Amniotic epithelial cell (primary cell): Measurements from ENCODE around the gene S100A3.
A peak's percentile ranks its signal among the peaks of the same experiment; 100 is the strongest.

Experiments used
- DNase-seq: peaks from one replicate; pipeline ENCODE4 v3.0.0-alpha.2; 2010; ENCODE audit warnings: low read depth

The S100A3 gene

DNA sequence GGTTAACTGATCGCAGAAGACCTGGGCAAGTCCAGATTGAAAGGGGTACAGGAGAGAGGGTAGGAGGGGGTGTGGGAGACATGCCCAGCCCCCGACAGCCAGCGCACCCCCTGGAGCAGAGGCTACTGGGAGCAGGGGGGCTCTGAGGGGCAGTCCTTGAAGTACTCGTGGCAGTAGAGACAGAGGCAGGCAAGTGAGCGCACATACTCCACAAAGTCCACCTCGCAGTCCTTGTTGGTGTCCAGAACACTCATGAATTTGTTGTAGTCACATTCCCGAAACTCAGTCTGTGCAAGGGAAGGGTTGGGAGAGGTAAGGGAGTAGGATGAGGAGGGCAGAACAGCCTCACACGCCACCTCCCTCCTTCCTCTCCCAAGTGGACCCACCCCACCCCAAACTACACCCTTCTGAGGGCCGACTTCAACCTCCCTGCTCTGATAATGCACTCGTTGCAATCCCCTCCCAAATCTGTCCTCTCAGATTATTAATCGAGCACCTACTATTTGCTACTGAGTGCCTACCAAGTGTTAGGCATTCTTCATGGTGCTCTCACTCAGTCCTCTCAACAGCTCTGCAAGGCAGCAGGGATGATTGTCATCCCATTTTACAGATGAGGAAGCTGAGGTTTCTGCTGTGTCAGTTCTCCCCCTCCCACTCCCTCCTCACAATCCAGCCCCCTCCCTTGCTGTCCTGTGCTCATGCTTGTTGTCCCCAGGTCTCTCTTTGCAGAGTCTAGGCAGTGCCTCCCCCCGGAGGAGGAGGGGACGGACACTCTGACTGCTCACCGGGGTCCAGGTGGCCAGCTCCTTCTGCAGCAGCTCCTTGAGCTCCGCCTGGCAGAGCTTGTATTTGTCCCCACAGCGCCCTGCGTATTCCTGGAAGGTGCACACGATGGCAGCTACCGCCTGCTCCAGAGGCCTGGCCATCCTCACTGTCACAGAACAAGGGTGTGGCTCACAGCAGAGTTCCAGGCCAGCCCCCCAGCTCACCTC is 1.2 kb downstream of the S100A3 start:
- no peak for DNase-seq

DNA sequence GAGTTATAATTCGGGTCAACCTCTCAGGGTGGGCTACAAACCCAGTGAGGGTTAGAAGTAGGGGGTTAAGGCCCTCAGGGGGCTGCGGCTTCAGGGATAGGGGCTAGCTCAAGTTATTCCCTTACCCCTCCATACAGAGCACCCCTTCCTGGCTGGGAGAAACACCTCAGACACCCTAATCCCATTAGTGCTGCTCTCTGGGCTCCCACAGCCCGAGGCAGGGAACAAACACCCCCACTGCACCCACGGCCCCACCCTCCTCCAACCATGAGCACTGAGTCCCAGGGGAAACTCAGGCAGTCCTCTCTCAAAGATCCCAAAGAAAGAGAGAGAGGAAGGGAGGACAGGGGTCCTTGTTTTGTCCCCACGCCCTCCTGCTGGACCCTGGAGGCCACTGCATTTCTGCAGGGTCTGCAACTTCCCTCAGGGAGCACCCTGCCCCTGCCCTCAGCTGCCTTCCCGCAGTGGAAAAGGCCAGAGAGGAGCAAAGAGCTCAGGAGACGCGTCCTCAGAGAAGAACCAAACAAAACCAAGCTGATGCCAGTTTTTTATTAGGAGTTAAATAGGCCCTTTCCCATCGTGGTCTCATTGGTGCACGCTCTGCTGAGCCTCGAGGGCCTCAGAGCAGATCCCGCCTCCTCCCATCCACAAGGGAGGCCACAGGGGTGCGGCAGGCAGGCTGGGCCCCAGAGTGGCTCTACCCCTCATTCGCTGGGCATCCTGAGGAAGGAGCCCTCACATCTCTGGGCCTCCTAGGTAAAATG is 2.1 kb downstream of the S100A3 start:
- no peak for DNase-seq

DNA sequence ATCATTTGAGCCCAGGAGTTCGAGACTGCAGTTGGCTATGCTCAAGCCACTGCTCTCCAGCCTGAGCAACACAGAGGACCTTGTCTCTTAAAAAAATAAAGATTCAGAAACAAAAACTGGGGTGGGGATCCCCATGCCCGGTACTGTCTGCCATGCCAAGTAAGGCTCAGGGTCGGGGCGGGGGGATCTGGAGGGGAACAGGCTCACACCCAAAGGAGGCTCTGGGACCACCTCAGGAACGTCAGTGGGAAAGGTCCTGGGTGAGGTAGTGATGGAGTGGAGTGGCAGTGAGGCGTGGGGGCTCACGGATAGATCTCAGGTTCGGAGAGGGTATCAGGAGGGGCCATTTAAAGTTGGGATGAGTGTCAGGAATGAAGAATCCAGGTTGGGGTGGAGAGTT is 2.7 kb downstream of the S100A3 start:
- no peak for DNase-seq

DNA sequence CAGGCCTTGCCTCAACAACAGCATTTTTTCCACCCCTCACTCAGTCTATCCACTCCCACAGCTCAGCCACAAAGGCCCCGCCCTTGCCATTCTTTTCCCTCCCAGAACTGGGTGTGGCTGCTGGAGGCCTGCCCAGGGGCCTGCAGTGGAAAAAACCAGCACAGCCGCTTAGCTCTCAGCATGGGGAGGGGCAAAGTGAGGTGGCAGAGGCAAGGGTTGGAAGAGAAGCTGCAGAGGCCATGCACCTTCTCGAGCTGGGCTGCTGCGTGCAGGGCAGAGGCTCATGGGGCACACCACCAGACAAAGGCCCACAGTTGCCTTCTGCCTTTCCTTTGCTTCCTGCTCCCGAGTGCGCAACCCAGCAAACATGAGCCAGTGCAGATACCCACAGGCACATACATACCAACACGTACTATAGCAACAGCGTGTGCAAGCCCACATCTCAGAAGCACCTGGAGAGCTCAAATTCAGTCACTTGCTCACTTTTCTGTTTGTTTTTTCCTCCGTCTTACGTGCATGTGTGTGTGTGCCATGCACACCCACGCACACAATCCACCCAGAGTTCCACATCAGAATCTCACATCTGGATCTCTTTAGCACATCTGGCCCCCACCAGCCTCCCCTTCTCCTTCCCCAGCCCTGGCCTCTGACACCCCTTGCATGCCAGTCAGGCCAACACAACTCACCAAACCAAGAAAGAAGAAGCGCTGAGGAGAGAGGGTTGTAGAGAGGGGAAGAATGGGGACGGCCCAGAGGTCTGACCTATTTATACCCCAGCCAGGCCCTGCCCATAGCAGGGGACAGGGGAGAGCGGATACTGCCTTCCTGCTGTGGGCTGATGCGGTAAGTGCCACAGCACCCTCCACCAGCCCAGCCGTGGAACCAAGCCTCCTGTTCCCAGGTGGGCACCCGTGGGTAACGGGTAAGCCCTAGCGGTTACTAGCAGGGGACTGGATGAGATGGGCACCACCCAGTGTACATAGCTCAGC is 3.7 kb downstream of the S100A3 start, which contains the start of gene S100A4:
S100A4 (minus strand) TSS at position 740 of the 989 bp plus-strand sequence. CDS start 1,012 bp downstream, outside the sequence.
- peak; percentile 95 for DNase-seq

DNA sequence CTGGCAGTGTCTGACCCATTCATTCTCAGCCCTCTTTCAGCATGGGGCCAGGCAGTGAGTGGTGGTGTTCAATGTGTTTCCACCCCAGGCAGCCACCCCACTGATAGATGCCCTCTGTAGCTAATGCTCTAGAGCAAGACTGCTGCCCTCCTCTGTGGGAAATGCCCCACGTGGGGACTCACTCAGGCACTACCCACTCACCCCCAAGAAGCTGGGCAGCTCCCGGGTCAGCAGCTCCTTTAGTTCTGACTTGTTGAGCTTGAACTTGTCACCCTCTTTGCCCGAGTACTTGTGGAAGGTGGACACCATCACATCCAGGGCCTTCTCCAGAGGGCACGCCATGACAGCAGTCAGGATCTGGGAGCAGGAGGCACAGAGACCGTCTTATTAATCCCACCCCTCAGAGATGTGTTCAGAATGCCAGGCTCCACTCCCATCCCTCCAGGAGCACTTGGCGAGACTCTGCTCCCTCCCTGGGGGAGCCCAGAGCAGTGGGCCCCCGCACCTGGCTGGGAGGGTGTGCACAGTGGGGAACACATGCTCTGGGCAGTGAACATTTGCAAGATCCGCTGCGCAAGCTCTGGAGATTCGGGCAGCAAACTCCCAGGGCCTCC is 4.5 kb downstream of the S100A3 start:
- DNase-seq, result no peak

DNA sequence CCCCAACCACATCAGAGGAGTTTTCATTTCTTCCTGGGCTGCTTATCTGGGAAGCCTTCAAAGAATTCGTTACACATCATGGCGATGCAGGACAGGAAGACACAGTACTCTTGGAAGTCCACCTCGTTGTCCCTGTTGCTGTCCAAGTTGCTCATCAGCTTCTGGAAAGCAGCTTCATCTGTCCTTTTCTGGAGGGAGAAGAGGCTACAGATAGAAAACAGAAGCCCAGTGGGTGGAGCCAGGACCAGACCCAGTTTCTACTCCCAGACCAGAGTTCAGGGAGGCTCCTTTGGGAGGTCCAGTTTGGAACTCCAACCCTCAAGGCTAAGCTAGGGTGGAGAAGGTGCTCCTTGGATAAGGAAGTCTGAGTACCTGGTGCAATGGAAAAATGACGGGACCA is 5.3 kb downstream of the S100A3 start:
- no peak for DNase-seq

DNA sequence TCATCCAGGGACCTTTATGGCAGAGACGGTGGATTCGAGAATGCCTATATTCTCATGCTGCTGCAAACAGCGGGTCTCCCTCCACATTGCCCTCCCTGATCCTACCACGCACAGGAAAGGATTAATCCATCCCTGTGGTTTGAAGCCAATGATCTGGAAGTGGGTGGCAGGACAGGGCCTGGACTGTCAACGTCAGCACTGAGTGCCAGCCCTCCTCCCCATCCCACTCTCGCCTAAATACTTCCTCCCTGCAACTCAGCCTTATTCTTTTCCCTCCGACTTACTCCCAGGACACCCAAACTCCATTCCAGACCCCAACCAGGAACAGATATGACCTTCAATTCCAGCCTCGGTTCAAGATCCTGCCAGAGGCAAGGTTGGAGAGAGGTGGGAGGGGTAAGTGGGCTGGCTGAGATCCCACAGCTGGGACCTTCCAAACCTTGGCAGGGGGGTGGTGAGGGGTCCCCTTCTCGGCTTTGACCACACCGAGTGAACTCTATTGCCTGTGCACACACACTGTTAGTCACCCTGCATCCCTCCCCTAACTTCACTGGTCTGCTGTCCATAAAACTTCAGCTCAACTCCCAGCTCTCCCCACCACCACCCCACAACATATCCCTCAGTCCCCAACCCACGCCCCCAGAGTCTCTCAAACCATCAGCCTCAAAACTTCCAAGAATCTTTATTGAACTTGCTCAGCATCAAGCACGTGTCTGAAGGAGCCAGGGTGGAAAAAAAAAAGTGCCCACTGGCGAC is 5.9 kb downstream of the S100A3 start:
- no peak for DNase-seq

DNA sequence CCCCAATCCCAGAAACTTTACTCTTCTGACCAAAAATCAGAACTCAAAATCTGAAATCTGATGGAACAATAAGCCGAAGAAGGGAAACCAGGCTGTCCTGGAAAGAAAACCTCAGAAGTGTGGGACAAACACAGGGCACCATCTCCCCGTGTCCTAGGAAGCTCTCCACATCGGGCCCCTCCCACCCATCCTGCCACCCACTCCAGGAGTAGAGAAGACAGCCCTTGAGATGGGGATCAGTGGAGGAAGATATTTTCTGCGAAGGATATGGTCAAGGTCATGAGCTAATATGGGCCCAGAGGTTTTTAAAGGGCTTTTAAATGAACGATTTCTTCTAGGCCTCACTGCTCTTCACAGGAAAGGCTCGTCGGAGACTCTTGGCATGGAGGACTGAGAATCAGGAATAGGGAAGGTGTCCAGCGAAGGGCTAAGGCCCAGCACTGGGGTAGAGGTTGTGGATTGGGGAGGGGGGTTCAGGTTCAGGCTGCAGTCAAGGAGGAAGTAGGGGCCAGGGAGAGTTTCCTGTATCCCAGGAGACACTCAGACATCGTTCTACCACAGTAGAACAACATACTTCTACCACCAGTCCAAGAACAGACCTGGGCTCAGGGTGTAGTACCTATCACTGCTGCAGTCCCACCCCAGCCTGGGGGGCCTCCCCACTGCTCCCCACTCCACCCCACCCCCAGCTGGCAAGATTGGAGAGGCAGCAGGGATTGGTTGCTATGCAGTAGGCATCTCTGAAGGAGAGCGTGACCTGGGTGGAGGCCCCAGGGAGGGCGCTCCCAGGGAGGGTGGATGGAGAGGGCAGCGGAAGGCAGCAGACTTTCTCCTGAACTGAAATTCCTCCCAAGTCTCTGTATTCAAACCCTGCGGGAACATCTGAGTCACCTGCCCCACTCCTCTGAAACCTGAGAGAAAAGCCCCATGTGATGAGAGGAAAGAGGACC is 7.1 kb downstream of the S100A3 start:
- no peak for DNase-seq

DNA sequence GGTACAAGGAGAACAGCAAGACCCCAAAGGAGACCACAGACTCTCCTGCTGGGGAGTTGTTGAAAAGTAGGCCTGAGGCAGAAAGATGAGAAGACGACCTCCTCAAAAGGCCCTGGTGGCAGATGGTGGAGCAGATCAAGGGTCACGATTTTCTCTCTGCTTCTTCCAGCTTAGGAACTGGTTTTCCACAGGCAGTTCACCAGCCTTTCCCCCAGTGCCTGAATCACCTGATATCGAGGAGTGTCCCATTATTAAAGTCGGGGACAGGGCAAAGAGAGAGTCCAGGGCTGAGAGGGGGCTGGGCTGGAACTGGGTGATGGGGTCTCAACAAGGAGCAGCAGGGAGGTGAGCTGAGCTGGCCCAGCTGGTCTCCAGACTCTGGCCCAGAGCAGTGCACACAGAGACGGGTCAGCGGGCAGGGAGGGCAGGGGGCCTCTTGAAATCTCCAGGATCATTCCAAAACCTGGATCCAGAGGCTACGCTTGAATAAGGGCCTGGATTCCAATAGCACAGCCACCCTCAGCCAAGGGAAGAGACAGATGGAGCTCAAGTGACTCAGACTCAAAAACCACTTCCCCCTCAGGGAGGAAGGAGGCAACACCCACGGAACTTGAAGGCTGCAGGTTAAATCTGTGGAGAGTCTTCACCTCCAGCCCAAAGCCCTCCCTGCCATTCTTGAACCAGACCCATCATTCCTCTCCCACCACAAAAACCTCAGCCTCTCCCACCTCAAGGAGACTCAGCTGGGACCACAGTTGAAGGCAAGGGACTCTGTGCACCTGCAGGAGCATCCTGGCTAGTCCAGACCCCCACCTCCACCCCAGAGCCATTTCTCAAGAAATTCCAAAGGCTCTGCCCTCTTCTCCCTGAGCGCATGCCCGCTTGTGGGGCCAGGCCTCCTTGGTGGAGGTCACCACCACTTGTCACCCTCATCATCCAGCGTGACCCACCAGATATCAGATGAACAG is 8.4 kb downstream of the S100A3 start, which contains the start of gene S100A5:
S100A5 (minus strand) TSS at position 541 of the 968 bp plus-strand sequence. CDS start 743 bp downstream, outside the sequence.
- no peak for DNase-seq

DNA sequence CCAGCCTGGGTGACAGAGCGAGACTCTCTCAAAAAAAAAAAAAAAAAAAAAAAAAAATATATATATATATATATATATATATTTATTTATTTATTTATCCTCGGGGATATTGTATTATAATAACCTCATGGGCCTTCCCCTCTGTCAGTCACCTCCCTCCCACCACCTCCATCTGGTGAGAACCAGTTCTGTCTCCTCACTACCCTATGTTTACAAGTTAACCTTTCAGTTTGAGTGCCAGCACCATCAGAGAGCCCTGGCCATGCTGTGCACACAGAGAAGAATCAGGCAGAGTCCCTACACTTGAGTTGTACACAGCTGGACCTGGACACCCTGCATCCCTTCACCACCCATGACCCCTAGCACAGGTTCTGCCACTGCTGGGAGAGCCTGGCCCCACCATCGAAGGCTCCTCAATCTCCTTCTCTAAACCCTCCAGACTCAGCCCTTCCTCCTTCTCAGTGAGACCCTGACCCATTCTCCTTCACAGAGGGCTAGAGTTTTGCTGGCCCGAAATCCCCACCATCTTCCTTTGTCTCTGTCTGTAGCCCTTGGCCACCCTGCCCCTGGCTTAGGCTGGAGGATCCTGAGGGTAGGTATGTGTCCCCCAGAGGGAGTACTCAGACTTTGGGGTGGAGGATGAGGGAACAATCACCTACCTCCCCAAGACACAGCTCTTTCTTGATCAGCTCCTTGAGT is 9.5 kb downstream of the S100A3 start:
- DNase-seq, result no peak

DNA sequence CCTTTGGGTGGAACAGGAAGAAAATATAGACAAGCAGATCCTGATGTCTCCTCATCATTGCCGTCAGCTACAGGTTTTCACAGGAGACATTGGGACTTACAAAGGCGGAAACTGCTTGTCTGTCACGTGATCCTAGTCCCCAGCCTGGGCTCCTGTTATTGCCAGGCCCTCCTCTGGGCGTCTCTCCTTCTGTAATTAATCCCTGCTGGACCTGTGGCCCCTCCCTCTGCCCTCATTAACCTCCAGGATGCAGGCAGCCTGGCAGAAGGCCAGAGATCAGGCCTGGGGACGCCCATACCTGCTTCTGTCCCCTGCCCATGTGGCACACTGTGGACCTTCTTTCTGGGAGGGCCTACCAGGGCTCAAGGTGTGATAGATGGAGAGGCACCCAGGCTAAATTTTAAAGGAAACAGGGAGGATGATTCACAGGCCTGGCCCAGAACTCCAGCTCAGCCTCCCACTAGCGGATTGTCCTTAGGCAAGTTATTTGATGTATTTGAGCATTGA is 10.7 kb downstream of the S100A3 start:
- no peak for DNase-seq

DNA sequence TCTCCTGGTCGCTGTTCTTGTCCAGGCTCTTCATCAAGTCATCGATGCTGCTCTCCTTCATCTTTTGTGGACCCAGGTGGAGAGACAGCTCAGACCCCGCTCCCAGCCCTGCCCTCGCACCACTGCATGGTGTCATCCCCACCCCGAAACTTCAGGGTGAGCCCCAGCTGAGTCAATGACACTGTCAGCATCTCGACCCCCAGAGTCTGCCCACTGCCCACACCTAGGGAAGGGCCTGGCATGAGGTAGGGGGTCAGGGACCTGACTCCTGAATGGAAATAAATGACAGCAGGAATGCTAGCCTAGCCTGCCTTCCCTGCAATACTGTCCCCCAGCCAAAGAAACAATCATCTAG is 11.7 kb downstream of the S100A3 start:
- no peak for DNase-seq

DNA sequence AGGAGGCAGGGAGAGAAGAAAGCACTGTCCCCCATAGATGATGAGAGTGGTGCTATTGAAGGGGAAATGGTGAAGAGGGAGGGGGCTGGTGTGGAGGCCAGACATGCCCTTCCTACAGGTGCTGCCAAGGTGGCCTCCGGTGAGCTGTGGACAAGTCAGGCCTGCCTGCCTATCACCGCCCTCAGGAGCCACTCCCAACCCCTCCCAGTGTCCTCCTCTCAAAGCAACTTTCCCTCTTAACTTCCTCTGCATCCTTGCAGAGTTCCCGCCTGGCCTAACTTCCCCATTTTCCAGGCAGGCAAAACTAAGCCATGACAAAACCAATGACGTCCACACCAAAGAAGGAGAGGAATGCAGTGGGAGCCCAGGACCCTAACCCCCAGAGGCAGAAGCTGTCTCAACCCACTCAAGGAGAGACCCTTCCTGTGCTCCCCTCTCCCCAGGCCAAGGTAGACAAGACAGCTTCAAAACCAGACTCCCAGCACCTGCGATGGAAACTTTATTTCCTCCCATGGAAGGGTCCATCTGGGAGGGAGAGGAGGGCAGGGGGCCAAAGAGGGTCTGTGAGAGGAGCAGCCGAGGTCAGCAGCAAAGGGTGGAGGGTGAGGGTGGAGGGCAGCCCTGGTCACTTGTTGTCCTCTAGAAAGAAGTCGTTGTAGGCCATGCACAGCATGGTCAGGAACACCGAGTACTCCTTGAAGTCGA is 12.2 kb downstream of the S100A3 start:
- DNase-seq, result no peak

DNA sequence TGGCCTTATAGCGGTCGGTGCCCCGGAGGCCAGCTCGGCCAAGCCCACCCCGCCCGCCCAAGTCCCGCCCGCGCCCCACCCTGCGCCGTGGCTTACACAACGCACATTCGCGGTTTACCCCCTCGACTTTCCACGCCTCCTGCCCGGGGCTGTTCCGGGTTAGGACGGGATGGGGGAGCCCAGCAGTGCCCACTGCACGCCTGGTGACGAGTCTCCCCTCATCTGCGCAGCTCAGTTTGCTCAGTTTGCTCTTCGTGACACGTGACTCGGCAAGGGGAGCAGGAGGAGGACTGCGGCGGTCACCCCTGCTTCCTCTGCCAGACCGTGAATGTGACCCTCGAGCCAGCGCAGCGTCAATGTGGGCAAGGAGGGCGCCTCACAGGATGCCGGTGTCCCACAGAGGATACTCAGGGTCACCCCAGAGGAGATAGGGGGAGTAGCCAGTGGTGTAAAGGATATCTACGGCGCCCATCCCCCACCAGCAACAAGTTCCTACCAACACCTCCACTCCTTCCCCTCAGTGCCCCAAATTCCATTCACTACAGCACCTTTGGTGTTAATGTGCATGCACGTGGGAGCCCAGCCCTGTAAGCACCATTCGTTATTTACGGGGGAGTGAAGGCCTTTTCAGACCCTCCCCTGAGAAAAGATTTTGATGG is 12.9 kb downstream of the S100A3 start:
- peak; percentile 86 for DNase-seq

DNA sequence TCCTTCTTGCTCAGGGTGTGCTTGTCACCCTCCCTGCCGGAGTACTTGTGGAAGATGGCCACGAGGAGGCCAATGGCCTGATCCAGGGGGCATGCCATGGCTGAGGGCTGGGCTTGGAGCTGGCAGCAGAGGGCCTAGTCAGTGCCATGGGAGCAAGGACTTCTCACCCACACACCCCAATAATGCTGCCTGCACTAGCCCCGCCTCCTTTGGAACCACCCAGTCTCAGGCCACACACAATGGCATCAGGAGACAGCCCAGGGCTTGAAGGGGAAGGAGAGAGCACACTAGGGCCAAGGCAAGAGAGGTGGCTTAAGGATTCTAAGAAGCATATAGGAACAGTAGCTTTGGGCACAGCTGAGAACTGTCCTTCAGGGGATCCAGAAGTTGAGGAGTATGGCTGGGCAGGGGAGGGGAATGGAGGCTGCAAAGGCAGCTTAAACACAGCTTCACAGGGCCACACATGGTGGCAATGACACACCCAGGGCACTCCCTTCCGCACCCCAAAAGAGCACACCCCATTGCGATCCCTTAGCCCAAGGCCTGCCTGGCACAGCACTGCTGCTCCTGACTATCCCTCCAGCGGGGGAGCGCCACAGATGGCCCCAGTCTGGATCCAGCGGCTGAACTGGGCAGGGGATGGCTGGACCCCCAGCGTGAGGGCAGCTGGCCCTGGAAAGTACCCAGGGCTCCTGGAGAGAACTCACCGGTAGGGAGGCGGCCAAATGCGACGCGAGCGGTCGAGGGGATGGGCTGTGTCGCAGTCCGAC is 13.6 kb downstream of the S100A3 start, which contains the start of gene S100A6:
S100A6 (minus strand) TSS at position 750 of the 770 bp plus-strand sequence; CDS start at position 98, 652 bp downstream.
- no peak for DNase-seq
